ENCODE data around the gene CCDC183.

The CCDC183 gene

DNA sequence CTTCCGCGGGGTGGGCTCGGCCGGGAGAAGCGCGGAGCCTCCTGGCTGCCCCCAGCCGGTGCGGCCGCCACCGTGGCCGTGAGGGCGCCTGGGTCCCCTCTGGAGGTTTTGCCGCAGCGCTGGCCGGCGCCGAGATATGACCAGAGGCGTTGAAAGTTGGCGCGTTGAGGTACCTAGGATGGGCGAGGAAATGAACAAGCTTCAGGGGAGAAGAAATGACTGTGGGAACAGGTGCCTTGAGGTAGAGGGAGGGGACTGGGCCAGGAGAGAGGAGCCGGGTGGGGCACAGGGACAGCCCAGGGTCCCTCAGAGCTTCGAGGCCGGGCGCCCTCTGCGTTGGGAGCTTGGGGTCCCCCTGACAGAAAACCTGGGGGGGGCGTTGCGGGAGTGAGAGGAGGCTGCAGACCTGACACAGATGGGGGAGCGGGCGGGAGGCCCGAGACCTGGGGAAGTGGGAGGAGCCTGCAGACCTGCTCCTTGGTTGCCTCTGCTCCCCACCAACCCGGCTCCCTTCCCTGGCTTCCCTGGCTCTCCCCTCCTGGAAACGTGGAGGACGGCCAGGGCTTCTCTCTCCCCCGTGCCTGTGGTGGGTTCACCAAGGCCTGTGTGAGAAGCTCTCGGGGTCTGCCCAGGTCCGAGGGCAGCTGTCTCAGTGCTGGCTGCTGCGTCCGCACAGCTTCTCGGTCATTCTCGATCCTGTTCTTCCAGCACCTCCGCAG lies 25.8 kb downstream of the CCDC183 start:
- no peak overlapping the region for H3K4me3 ChIP-seq (replicated peaks; ENCODE audit: low read depth, low read length)
- TF ChIP-seq, protein P1, sequence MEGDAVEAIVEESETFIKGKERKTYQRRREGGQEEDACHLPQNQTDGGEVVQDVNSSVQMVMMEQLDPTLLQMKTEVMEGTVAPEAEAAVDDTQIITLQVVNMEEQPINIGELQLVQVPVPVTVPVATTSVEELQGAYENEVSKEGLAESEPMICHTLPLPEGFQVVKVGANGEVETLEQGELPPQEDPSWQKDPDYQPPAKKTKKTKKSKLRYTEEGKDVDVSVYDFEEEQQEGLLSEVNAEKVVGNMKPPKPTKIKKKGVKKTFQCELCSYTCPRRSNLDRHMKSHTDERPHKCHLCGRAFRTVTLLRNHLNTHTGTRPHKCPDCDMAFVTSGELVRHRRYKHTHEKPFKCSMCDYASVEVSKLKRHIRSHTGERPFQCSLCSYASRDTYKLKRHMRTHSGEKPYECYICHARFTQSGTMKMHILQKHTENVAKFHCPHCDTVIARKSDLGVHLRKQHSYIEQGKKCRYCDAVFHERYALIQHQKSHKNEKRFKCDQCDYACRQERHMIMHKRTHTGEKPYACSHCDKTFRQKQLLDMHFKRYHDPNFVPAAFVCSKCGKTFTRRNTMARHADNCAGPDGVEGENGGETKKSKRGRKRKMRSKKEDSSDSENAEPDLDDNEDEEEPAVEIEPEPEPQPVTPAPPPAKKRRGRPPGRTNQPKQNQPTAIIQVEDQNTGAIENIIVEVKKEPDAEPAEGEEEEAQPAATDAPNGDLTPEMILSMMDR (IDR thresholded peaks at IDR 0.05; ENCODE audit: insufficient read depth, low read length, poor library complexity, severe bottlenecking): no peak
- no peak for DNase-seq (ENCODE audit: extremely low read depth, insufficient read length)
- no peaks in the 10 kb centered on the region for H3K27me3 ChIP-seq (replicated peaks; ENCODE audit: control insufficient read depth, insufficient read depth, low read length)
- peaks cover 7% of the 10 kb centered on the region for H3K36me3 ChIP-seq (ENCODE audit: control insufficient read depth, insufficient read depth, low read length)

DNA sequence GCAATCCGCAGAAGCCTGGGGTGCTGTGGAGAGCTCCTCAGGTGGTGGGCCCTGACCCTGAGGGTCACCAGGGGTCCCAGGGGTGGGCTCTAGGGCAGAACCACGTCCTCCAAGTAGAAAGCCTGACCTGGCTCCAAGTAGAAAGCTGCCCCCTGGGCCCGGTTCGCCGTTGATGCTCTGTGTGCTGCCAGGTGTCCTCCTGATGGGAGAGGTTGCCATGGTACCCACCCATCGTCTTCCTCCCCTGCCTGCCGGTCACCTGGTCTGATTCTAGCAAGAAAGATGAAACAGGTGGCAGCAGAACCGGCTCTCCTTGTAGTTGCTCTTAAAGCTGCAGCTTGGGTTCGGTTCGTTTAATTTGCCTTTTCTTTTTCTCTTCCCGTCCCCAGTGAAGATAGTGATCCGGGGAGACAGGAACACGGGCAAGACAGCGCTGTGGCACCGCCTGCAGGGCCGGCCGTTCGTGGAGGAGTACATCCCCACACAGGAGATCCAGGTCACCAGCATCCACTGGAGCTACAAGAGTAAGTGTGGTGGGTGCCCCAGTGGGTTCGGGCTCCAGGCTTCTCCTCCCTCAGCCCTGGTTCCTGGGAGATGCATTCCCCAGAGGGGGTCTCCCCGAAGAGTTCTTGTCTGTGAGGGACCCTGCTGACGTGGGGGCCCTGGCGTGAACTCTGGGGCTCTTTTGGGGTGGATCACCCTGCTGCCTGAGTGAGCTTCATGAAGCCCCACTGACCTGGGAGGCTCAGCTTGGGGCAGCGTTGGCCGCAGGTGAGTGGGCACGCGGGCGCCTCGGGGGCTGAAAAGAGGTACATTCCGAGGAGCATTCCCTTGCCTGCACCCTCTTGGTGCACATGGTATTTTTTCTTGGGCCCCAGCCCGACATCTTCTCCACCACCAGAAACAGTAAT lies 27.3 kb downstream of the CCDC183 start:
- TF ChIP-seq, protein P1 (IDR thresholded peaks at IDR 0.05; ENCODE audit: insufficient read depth, low read length, poor library complexity, severe bottlenecking): no peak
- Histone ChIP-seq H3K27me3 (replicated peaks; ENCODE audit: control insufficient read depth, insufficient read depth, low read length) (no peaks in the 10 kb centered on the region), H3K4me3 (replicated peaks; ENCODE audit: low read depth, low read length) (no peak overlapping the region), H3K36me3 (ENCODE audit: control insufficient read depth, insufficient read depth, low read length) (peaks cover 13% of the 10 kb centered on the region)
- DNase-seq (ENCODE audit: extremely low read depth, insufficient read length): no peak

DNA sequence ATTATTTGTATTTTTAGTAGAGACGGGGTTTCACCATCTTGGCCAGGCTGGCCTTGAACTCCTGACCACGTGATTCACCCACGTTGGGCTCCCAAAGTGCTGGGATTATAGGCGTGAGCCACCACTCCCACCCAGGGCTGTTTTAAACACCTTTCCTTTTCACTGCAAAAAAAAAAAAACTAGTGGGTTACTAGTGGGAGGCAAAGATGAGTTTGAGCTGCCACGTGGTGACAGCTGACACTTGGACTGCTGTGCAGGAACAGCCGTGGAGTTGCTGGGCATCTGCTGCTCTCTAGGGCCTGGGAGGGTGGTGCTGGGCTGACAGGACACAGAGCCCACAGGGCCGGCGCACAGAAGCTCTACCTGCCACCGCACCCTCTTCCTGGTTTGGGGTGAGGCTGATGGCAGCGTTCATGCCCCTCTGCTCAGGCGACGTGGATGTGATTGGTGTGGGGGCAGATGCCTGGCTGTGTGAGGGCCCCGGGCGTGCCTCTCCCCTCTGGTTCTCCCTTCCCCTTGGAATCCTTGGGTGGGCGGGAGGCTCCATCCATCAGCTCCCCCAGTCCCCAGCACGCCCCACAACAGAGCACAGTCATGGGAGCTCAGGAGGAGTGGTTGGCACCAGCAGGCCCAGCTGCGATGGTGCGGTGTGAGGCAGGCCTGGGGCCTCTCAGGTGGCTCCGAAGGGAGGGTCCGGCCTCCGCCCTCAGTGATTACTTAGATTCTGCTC lies 28.5 kb downstream of the CCDC183 start:
- TF ChIP-seq, protein P1 (IDR thresholded peaks at IDR 0.05; ENCODE audit: insufficient read depth, low read length, poor library complexity, severe bottlenecking): no peak
- Histone ChIP-seq H3K4me3 (replicated peaks; ENCODE audit: low read depth, low read length) (no peak overlapping the region), H3K27me3 (replicated peaks; ENCODE audit: control insufficient read depth, insufficient read depth, low read length) (no peaks in the 10 kb centered on the region), H3K36me3 (ENCODE audit: control insufficient read depth, insufficient read depth, low read length) (peaks cover 24% of the 10 kb centered on the region)
- DNase-seq (ENCODE audit: extremely low read depth, insufficient read length): no peak

DNA sequence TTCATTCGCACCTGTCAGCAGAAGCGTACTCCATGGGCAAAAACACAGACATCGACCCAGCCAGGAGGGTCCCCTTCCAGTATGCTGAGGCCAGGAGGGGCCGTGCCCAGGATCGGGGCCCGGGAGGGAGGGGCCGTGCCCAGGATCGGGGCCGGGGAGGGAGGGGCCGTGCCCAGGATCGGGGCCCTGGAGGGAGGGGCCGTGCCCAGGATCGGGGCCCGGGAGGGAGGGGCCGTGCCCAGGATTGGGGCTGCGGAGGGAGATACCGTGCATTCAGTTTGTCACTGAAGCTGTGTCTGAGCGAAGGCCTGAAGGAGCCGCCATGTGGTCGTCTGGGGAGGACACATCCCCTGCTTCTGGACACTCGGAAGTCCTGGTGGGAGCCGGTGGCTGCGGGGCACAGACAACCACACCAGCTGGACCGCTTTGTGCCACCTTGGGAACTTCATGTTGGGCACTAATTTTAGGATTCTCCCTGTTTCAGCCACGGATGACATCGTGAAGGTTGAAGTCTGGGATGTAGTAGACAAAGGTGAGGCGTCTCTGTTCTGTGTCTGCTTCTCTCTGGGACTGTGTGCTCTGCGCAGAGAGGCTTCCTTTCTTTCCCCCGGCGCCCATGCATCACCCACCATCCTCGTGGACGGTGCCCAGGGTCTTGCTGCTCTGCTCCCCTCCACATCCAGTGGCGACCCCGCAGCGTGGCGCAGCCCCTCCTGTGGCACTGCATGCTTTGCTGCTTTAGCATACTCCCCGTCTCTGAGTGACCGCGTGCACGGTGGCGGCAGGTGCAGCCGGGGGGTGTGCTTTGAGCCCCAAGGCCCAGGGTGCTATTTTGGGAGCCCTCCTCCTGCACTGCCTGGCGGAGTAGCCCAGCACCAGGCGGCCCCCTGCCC lies 29.4 kb downstream of the CCDC183 start:
- no peak for DNase-seq (ENCODE audit: extremely low read depth, insufficient read length)
- TF ChIP-seq, protein P1 (IDR thresholded peaks at IDR 0.05; ENCODE audit: insufficient read depth, low read length, poor library complexity, severe bottlenecking): no peak
- no peak overlapping the region for H3K4me3 ChIP-seq (replicated peaks; ENCODE audit: low read depth, low read length)
- H3K36me3 ChIP-seq (ENCODE audit: control insufficient read depth, insufficient read depth, low read length): peaks cover 31% of the 10 kb centered on the region
- H3K27me3 ChIP-seq (replicated peaks; ENCODE audit: control insufficient read depth, insufficient read depth, low read length): no peaks in the 10 kb centered on the region

GRCh38 chr9:136826188-136826541 lies 30.0 kb downstream of the CCDC183 start:
- no peak for DNase-seq (ENCODE audit: extremely low read depth, insufficient read length)
- TF ChIP-seq, protein P1 (IDR thresholded peaks at IDR 0.05; ENCODE audit: insufficient read depth, low read length, poor library complexity, severe bottlenecking): no peak
- H3K27me3 ChIP-seq (replicated peaks; ENCODE audit: control insufficient read depth, insufficient read depth, low read length): no peaks in the 10 kb centered on the region
- no peak overlapping the region for H3K4me3 ChIP-seq (replicated peaks; ENCODE audit: low read depth, low read length)
- H3K36me3 ChIP-seq (ENCODE audit: control insufficient read depth, insufficient read depth, low read length): peaks cover 31% of the 10 kb centered on the region

All from GM06990 (cell line).